ENCODE data around the gene ZNF84.

- TF ChIP-seq EZH2phosphoT487 (IDR thresholded peaks at IDR 0.05; ENCODE audit: insufficient read depth, low read depth): no peak
- no peak for TF ChIP-seq EZH2 (IDR thresholded peaks at IDR 0.05; ENCODE audit: insufficient read depth, poor library complexity, severe bottlenecking)
Measured at GRCh38 chr12:133080368-133081158, 43.3 kb downstream of the ZNF84 start, which contains the start of gene ZNF140.
